Brain microvascular endothelial cell (primary cell): Measurements from ENCODE around the gene MISP3.
A peak's percentile ranks its signal among the peaks of the same experiment; 100 is the strongest.
"Not testable (repeated sequence)": the region's sequence is repeated elsewhere in the genome, so short reads cannot be mapped to it uniquely, and the experiment has no call there.

Experiments used
- DNase-seq: peaks from one replicate; pipeline ENCODE4 v3.0.0-alpha.2; 2020
- H3K27ac ChIP-seq: fragments of 250-450 bp; sonication (Bioruptor Pico); 2 replicates; pipeline ENCODE4 v1.5.1; 2020; ENCODE audit warnings: mild to moderate bottlenecking, moderate library complexity
- H3K27me3 ChIP-seq: fragments of 250-450 bp; sonication (Bioruptor Pico); replicated peaks from 2 replicates; pipeline ENCODE4 v1.5.1; 2020; ENCODE audit warnings: mild to moderate bottlenecking
- H3K36me3 ChIP-seq: fragments of 250-450 bp; sonication (Bioruptor Pico); replicated peaks from 2 replicates; pipeline ENCODE4 v1.5.1; 2020; ENCODE audit warnings: mild to moderate bottlenecking
- H3K4me3 ChIP-seq: 2 replicates; pipeline ENCODE4 v1.5.1; 2011; ENCODE audit warnings: low read depth, mild to moderate bottlenecking, control low read depth, low read length, moderate library complexity
- in situ Hi-C: cut with HindIII; loops from 2 replicates; pipeline ENCODE4 v1.10.0; 2017; ENCODE audit warnings: low sequenced_read_pairs, low pct_ligation_motif_present
- TF ChIP-seq, protein P1 (sequence below): IDR thresholded peaks from 2 replicates; pipeline ENCODE4 v1.5.1; 2011; ENCODE audit warnings: low read depth, mild to moderate bottlenecking, moderate library complexity, low read length, control low read depth, inconsistent platforms; ENCODE audit errors: missing control alignments

MISP3 gene

DNA sequence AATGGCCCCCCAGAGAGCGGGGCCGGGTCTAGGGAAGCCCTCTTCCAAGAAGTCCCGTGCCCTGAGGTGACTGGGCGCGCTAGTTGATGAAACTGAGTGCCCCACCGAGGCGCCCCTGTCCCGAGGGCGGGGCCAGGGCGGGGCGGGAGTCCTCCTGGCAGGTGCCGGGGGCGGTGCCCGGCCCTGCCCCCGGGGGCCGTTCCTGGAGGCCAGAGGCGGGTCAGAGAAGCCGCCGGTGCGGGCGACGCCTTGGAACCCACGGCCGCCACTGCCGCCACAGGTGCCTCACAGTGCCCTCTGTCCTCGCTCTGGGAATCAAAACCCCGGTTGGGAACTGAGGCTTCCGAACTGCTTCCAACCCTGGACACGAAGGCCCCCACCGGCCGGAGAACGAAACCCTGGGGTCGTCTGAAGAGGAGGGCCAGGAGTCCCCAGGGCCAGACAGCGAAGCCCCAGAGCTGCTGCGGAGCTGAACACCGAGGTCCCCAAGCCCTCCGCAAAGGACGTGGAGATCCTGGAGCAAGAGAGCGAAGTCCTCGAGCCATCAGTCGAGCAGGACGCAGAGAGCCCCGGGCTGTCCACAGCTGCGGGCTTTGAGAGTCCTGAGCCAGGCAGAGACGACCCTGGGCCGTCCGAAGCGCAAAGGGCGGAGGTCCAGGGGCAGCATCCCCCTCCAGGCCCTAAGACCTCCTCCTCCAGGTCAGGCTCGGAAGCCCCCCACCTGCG is at the start of gene MISP3:
Gene MISP3, plus strand, starts transcription at position 252 of the 726 bp plus-strand sequence. CDS start 524 bp downstream, outside the sequence.
- Histone ChIP-seq H3K27me3 (no peaks in the 10 kb centered on the region), H3K36me3 (no peaks in the 10 kb centered on the region), H3K27ac (no peak within 1 kb of the TSS), H3K4me3 (peak within 1 kb of the TSS; percentile 63)
- no peak for DNase-seq
- TF ChIP-seq, protein P1, sequence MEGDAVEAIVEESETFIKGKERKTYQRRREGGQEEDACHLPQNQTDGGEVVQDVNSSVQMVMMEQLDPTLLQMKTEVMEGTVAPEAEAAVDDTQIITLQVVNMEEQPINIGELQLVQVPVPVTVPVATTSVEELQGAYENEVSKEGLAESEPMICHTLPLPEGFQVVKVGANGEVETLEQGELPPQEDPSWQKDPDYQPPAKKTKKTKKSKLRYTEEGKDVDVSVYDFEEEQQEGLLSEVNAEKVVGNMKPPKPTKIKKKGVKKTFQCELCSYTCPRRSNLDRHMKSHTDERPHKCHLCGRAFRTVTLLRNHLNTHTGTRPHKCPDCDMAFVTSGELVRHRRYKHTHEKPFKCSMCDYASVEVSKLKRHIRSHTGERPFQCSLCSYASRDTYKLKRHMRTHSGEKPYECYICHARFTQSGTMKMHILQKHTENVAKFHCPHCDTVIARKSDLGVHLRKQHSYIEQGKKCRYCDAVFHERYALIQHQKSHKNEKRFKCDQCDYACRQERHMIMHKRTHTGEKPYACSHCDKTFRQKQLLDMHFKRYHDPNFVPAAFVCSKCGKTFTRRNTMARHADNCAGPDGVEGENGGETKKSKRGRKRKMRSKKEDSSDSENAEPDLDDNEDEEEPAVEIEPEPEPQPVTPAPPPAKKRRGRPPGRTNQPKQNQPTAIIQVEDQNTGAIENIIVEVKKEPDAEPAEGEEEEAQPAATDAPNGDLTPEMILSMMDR: peak; percentile 16
- in situ Hi-C loops: no loop called here

DNA sequence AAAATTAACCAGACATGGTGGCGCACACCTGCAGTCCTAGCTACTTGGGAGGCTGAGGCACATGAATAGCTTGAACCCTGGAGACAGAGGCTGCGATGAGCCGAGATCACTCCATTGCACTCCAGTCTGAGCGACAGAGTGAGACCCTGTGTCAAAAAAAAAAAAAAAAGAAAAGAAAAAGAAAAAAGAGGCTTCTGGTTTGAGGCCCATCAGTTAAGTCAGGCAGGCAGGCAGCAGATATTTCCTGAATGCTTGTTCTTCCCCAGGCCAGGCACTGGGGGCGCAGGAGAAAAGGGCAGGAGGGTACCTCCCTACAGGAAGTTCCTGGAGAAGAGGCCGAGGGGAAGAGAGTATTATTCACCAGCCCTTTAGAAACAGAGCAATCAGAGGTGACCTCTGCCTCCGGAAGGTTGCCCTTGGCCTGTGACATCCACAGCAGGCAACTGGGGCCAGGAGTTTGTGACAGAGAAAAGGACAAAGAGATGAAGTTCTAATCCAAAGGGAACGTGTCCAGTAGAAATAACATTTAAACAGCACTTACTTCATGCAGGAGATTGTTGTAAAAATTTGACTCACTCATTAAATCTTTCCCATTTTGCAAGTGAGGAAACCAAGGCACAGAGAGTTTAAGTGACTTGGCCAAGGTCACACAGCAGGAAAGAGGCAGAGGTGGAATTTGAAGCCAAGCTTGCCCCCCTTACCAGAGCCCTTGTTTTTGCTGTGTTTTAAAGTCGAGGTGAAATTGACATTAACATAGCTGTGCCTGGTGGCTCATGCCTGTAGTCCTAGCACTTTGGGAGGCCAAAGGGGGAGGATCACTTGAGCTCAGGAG is 49.0 kb upstream of the MISP3 start:
- peak; percentile 39 for DNase-seq
- Histone ChIP-seq H3K36me3 (no peaks in the 10 kb centered on the region), H3K4me3 (no peak overlapping the region), H3K27ac (no peak overlapping the region), H3K27me3 (no peaks in the 10 kb centered on the region)
- TF ChIP-seq, protein P1: peak; percentile 75
- in situ Hi-C loops: no loop called here

DNA sequence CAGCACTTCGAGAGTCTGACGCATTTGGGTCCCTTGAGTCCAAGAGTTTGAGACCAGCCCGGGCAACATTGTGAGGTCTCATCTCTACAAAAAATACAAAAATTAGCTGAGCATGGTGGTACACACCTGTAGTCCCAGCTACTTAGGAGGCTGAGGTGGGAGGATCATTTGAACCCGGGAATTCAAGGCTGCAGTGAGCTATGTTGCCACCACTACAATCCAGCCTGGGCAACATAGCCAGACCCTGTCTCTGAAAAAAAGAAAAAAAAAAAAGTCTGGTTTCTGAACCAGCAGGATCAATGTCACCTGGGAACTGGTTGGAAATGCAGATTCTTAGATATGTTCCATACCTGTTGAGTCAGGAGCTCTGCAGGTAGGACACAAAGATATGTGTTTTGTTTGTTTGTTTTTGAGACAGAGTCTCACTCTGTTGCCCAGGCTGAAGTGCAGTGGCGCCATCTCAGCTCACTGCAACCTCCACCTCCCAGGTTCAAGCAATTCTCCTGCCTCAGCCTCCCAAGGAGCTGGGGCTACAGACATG is 45.9 kb upstream of the MISP3 start:
- H3K4me3 ChIP-seq, DNase-seq, H3K27me3 ChIP-seq, H3K36me3 ChIP-seq, in situ Hi-C loops, H3K27ac ChIP-seq: not testable (repeated sequence)

DNA sequence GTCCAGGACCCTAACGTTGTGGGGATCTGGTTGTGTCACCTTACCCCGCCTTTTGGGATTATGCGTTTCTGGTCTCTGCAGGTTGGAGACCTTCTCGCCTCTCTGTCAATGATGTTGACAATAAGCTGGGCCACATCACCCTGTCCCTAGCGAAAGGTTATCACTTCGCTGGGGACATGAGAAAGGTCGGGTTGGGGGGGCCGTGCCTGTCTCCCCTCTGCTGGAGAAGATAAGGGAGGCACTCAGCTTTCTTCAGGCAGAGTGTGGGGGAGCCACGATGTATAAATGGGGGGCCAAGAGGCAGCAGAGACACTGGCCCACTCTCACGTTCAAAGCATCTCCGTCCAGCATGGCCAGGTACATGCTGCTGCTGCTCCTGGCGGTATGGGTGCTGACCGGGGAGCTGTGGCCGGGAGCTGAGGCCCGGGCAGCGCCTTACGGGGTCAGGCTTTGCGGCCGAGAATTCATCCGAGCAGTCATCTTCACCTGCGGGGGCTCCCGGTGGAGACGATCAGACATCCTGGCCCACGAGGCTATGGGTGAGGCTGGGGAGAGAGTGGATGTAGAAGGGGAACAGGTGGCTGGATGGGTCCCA is 44.6 kb upstream of the MISP3 start, which contains the start of gene RLN3:
Gene RLN3, plus strand, starts transcription at position 293 of the 595 bp plus-strand sequence. Its CDS starts 57 bp downstream, at position 350.
- no peak within 1 kb of the TSS for H3K27ac ChIP-seq
- H3K27me3 ChIP-seq: no peaks in the 10 kb centered on the region
- no peak within 1 kb of the TSS for H3K4me3 ChIP-seq
- in situ Hi-C loops: no loop called here
- TF ChIP-seq, protein P1: no peak
- H3K36me3 ChIP-seq: no peaks in the 10 kb centered on the region
- DNase-seq: no peak

- no peak overlapping the region for H3K27ac ChIP-seq
- no peaks in the 10 kb centered on the region for H3K27me3 ChIP-seq
- H3K36me3 ChIP-seq: no peaks in the 10 kb centered on the region
- in situ Hi-C loops: no loop called here
- no peak overlapping the region for H3K4me3 ChIP-seq
- TF ChIP-seq, protein P1: no peak
- DNase-seq: no peak
Measured at GRCh38 chr19:14028901-14029300, 43.7 kb upstream of the MISP3 start.
